G401.6 (cell line): ENCODE measurements around the gene IL17REL.
"Not testable (repeated sequence)": the region's sequence is repeated elsewhere in the genome, so short reads cannot be mapped to it uniquely, and the experiment has no call there.

Experiments used
- FAIRE-seq: peaks from 2 replicates; lab custom pipeline; 2012; peaks lifted over from hg19 to GRCh38; lab: Jason Lieb, UNC

IL17REL gene

GRCh38 chr22:49986325-49986724 is 26.2 kb downstream of the IL17REL start:
- no peak for FAIRE-seq

GRCh38 chr22:49983148-49984042 is 29.2 kb downstream of the IL17REL start:
- FAIRE-seq = no peak

GRCh38 chr22:49981799-49982198 is 30.8 kb downstream of the IL17REL start:
- FAIRE-seq = not testable (repeated sequence)

GRCh38 chr22:49979587-49980264 is 32.8 kb downstream of the IL17REL start:
- FAIRE-seq = peak; percentile 85

- no peak for FAIRE-seq
Observed at GRCh38 chr22:49977578-49977977, 35.0 kb downstream of the IL17REL start.

- FAIRE-seq = peak; percentile 54
Observed at GRCh38 chr22:49976439-49977175, 36.0 kb downstream of the IL17REL start.

GRCh38 chr22:49975543-49976389 is 36.8 kb downstream of the IL17REL start:
- no peak for FAIRE-seq

- no peak for FAIRE-seq
Observed at GRCh38 chr22:49973018-49973961, 39.3 kb downstream of the IL17REL start.

- FAIRE-seq = no peak
Observed at GRCh38 chr22:49972163-49973017, 40.2 kb downstream of the IL17REL start.

- FAIRE-seq = no peak
Observed at GRCh38 chr22:49971232-49972162, 41.1 kb downstream of the IL17REL start.

- peak; percentile 97 for FAIRE-seq
Observed at GRCh38 chr22:49970528-49971231, 41.9 kb downstream of the IL17REL start.

GRCh38 chr22:49969751-49970527 is 42.6 kb downstream of the IL17REL start:
- no peak for FAIRE-seq

GRCh38 chr22:49968831-49969661 is 43.5 kb downstream of the IL17REL start:
- FAIRE-seq = no peak

GRCh38 chr22:49968313-49968830 is 44.2 kb downstream of the IL17REL start:
- FAIRE-seq = no peak

GRCh38 chr22:49967706-49968208 is 44.8 kb downstream of the IL17REL start:
- no peak for FAIRE-seq
